SK-N-SH (cell line): ENCODE results near the gene FAHD1. TPM values are rescaled to one million over a fixed set of nuclear protein-coding genes. Genes with fewer than 3 reads are reported as not detected.

Experiments
- CTCF ChIA-PET: fragments of 300-600, 350-600 bp; formaldehyde crosslinking; extraction: SDS; loops from one replicate; lab custom pipeline; 2021; lab: Yijun Ruan, JAX
- POLR2A ChIA-PET: fragments of 350-600 bp; sonication (Branson Sonifier 250); formaldehyde crosslinking; extraction: SDS; loops from one replicate; lab custom pipeline; 2020; ENCODE audit warnings: antibody characterized with exemption, inconsistent platforms; lab: Yijun Ruan, JAX
- DNase-seq: peaks from one replicate; pipeline ENCODE4 v3.0.0; 2012
- H2AFZ ChIP-seq: fragments of 200-600 bp; sonication (generic); 2 replicates; pipeline ENCODE4 v1.8.1; 2016; ENCODE audit warnings: antibody characterized with exemption, mild to moderate bottlenecking, low read depth
- H3F3A ChIP-seq: fragments of 200-600 bp; sonication (generic); replicated peaks from 2 replicates; pipeline ENCODE3; 2016; ENCODE audit warnings: antibody characterized with exemption, mild to moderate bottlenecking; ENCODE audit not compliant: insufficient read depth
- H3K27ac ChIP-seq, 2 experiments: fragments of 200-500 bp in 1 of 2; fragments of 200-600 bp in 1 of 2; sonication (Bioruptor generic) in 1 of 2; sonication (generic), shearing (Covaris generic) in 1 of 2; 2 replicates each; pipeline versions ENCODE4 v1.5.1 to v1.6.1; 2014 to 2016; ENCODE audit warnings: low read depth in 2 of 2, inconsistent platforms in 1 of 2, low read length in 1 of 2, mild to moderate bottlenecking in 1 of 2, mixed read lengths in 1 of 2
- H3K27me3 ChIP-seq: fragments of 200-600 bp; sonication (generic), shearing (Covaris generic); 2 replicates; pipeline ENCODE4 v1.6.1; 2016; ENCODE audit warnings: mixed run types; ENCODE audit not compliant: insufficient read depth
- H3K36me3 ChIP-seq, 2 experiments: fragments of 200-500 bp in 1 of 2; fragments of 200-600 bp in 1 of 2; sonication (Bioruptor generic) in 1 of 2; sonication (generic) in 1 of 2; replicated peaks in 1 of 2; 2 replicates each; pipeline versions ENCODE3 to v1.5.1; 2014 to 2016; ENCODE audit warnings: low read length in 1 of 2, mild to moderate bottlenecking in 1 of 2; ENCODE audit not compliant: insufficient read depth in 2 of 2, control insufficient read depth in 1 of 2
- H3K4me1 ChIP-seq, 2 experiments: fragments of 200-500 bp in 1 of 2; fragments of 200-600 bp in 1 of 2; sonication (Bioruptor generic) in 1 of 2; sonication (generic), shearing (Covaris generic) in 1 of 2; 2 replicates each; pipeline versions ENCODE4 v1.5.1 to v1.6.1; 2014 to 2016; ENCODE audit warnings: low read depth in 1 of 2, low read length in 1 of 2, mixed run types in 1 of 2; ENCODE audit not compliant: insufficient read depth in 2 of 2, control insufficient read depth in 1 of 2
- H3K4me2 ChIP-seq: fragments of 200-600 bp; sonication (generic), shearing (Covaris generic); 2 replicates; pipeline ENCODE4 v1.6.1; 2017; ENCODE audit warnings: mixed run types
- H3K4me3 ChIP-seq, 2 experiments: fragments of 200-500 bp in 1 of 2; fragments of 200-600 bp in 1 of 2; sonication (Bioruptor generic) in 1 of 2; sonication (generic), shearing (Covaris generic) in 1 of 2; 2 replicates each; pipeline versions ENCODE4 v1.5.1 to v1.8.1; 2014 to 2016; ENCODE audit warnings: low read depth in 2 of 2, inconsistent platforms in 1 of 2, low read length in 1 of 2, mild to moderate bottlenecking in 1 of 2, mixed read lengths in 1 of 2, moderate library complexity in 1 of 2
- H3K79me2 ChIP-seq: fragments of 200-600 bp; sonication (generic); 2 replicates; pipeline ENCODE4 v1.8.1; 2017; ENCODE audit warnings: mild to moderate bottlenecking; ENCODE audit not compliant: insufficient read depth
- H3K9ac ChIP-seq: fragments of 200-600 bp; sonication (generic); 2 replicates; pipeline ENCODE4 v1.6.1; 2017; ENCODE audit warnings: mixed run types
- H3K9me2 ChIP-seq: fragments of 200-600 bp; sonication (generic); 2 replicates; pipeline ENCODE4 v1.6.1; 2017; ENCODE audit warnings: mixed run types
- H3K9me3 ChIP-seq: fragments of 200-600 bp; sonication (generic); 2 replicates; pipeline ENCODE4 v1.6.1; 2017; ENCODE audit warnings: mixed run types, mild to moderate bottlenecking, moderate library complexity
- H4K20me1 ChIP-seq: fragments of 200-600 bp; sonication (generic); 2 replicates; pipeline ENCODE4 v1.6.1; 2017; ENCODE audit warnings: mild to moderate bottlenecking, mixed run types; ENCODE audit not compliant: insufficient read depth
- CHD2 ChIP-seq: fragments of 150-350 bp; IDR thresholded peaks from 2 replicates; pipeline ENCODE4 v1.6.1; 2018; ENCODE audit warnings: low read length; ENCODE audit not compliant: partially characterized antibody
- ELF1 ChIP-seq: IDR thresholded peaks from 2 replicates; pipeline ENCODE4 v1.4.0; 2012
- EP300 ChIP-seq, 2 experiments: IDR thresholded peaks; 2 replicates each; pipeline versions ENCODE4 v1.4.0 to v1.6.1; 2012; ENCODE audit warnings: borderline replicate concordance in 1 of 2, low read depth in 1 of 2, low read length in 1 of 2
- EZH2phosphoT487 ChIP-seq: fragments of 200-600 bp; sonication (generic); IDR thresholded peaks from 2 replicates; pipeline ENCODE4 v1.6.1; 2017; ENCODE audit warnings: low read depth, mixed run types, mild to moderate bottlenecking, antibody characterized with exemption, moderate library complexity, borderline replicate concordance
- FOSL2 ChIP-seq: IDR thresholded peaks from 2 replicates; pipeline ENCODE4 v1.4.0; 2012; ENCODE audit warnings: low read depth, mild to moderate bottlenecking, moderate library complexity, borderline replicate concordance
- FOXJ3 ChIP-seq: sonication (generic); formaldehyde crosslinking; IDR thresholded peaks from 2 replicates; pipeline ENCODE4 v1.5.1; 2020; ENCODE audit warnings: mild to moderate bottlenecking, missing genetic modification reagents
- FOXM1 ChIP-seq: IDR thresholded peaks from 2 replicates; pipeline ENCODE4 v1.4.0; 2012; ENCODE audit warnings: low read depth, mild to moderate bottlenecking
- GABPA ChIP-seq: IDR thresholded peaks from 2 replicates; pipeline ENCODE4 v1.4.0; 2012; ENCODE audit warnings: low read depth, mild to moderate bottlenecking
- GATA2 ChIP-seq: sonication (generic); formaldehyde crosslinking; IDR thresholded peaks from 2 replicates; pipeline ENCODE4 v1.5.0; 2020; ENCODE audit warnings: mild to moderate bottlenecking, missing genetic modification reagents
- JUND ChIP-seq: IDR thresholded peaks from 2 replicates; pipeline ENCODE4 v1.4.0; 2012
- MEF2A ChIP-seq: IDR thresholded peaks from 2 replicates; pipeline ENCODE4 v1.4.0; 2012; ENCODE audit warnings: low read depth, borderline replicate concordance
- MXI1 ChIP-seq: IDR thresholded peaks from 2 replicates; pipeline ENCODE4 v1.6.1; 2012; ENCODE audit warnings: mild to moderate bottlenecking, low read depth, low read length, improper control_type of control experiment
- NFIC ChIP-seq: IDR thresholded peaks from 2 replicates; pipeline ENCODE4 v1.4.0; 2012; ENCODE audit warnings: borderline replicate concordance
- NRF1 ChIP-seq: IDR thresholded peaks from 2 replicates; pipeline ENCODE4 v1.6.1; 2012; ENCODE audit warnings: low read depth, mild to moderate bottlenecking, low read length
- RAD21 ChIP-seq: IDR thresholded peaks from 2 replicates; pipeline ENCODE4 v1.6.1; 2012; ENCODE audit warnings: mild to moderate bottlenecking, low read length
- RXRA ChIP-seq: IDR thresholded peaks from 2 replicates; pipeline ENCODE4 v1.4.0; 2012; ENCODE audit warnings: low read depth, mild to moderate bottlenecking, borderline replicate concordance
- SIN3A ChIP-seq: IDR thresholded peaks from 2 replicates; pipeline ENCODE4 v1.6.1; 2012; ENCODE audit warnings: low read depth, mild to moderate bottlenecking, low read length, moderate library complexity, borderline replicate concordance
- SMC3 ChIP-seq: IDR thresholded peaks from 2 replicates; pipeline ENCODE4 v1.6.1; 2012; ENCODE audit warnings: low read depth, low read length, improper control_type of control experiment
- YY1 ChIP-seq: IDR thresholded peaks from 2 replicates; pipeline ENCODE4 v1.4.0; 2012; ENCODE audit warnings: low read depth, mild to moderate bottlenecking
- WGBS: methylation state at CpG from one replicate; pipeline ENCODE4 v1.1.6; 2017; ENCODE audit warnings: low lambda C conversion rate; 5-methylcytosine and 5-hydroxymethylcytosine counted together
- polyA plus RNA-seq, 3 experiments: library from polyadenylated mRNA; depleted of rRNA; stranded (reverse); fragments of >200 nt; gene quantifications; 2 replicates each; pipeline ENCODE4 v1.2.3, GENCODE V29; 2012
- TF ChIP-seq, protein P1 (sequence below): fragments of 150-350 bp; IDR thresholded peaks from 2 replicates; pipeline ENCODE4 v1.6.1; 2017; ENCODE audit warnings: antibody characterized with exemption, low read length, low read depth, borderline replicate concordance
- TF ChIP-seq, protein P2 (sequence below): IDR thresholded peaks from 2 replicates; pipeline ENCODE4 v1.4.0; 2012; ENCODE audit warnings: low read depth
- TF ChIP-seq, protein P3 (sequence below): IDR thresholded peaks from 2 replicates; pipeline ENCODE4 v1.4.0; 2012; ENCODE audit warnings: low read depth, borderline replicate concordance
- TF ChIP-seq, protein P4 (sequence below): fragments of 200-600 bp; sonication (generic); IDR thresholded peaks from 2 replicates; pipeline ENCODE4 v1.6.1; 2017; ENCODE audit warnings: antibody characterized with exemption, mild to moderate bottlenecking, moderate library complexity

FAHD1 gene
- polyA plus RNA-seq, 1 of the 3 experiments (the other 2 are of a cell fraction), result 59.0 TPM

DNA sequence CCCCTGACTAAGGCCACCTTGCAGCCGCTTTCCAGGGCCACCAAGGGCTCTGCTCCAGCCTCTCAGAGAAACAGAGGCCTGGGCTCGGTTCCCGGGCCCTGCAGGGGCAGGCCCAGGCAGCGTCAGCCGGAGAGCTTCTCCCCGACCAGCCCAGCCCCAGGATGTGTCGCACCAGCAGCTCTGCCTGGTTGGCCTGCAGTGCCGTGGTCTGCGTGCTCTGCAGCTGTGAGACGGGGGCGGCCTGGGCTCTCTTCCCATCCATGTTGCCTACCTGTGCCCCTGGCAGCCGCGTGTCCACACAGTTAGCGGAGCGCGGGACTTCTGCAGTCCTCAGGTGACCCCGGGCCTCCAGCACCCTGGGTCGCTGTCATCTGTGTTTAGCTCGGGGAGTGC lies 38.3 kb upstream of the FAHD1 start:
- POLR2A ChIA-PET, result no interaction called here
- peaks cover 6% of the 10 kb centered on the region; the same call in 1 of the 2 replicates for H4K20me1 ChIP-seq
- no peak overlapping the region for H3K4me3 ChIP-seq
- no peaks in the 10 kb centered on the region for H3K27me3 ChIP-seq
- no peak for TF ChIP-seq JUND
- TF ChIP-seq RAD21, result no peak
- TF ChIP-seq SIN3A, result no peak
- TF ChIP-seq ELF1, result no peak
- TF ChIP-seq EZH2phosphoT487, result no peak
- TF ChIP-seq YY1, result no peak
- TF ChIP-seq GATA2, result no peak
- TF ChIP-seq MEF2A, result no peak
- H3K9ac ChIP-seq, result no peak overlapping the region
- no peaks in the 10 kb centered on the region; a peak in 1 of 4 replicates for H3K4me1 ChIP-seq
- peaks cover 0 to 48% of the 10 kb centered on the region in 2 experiments for H3K36me3 ChIP-seq
- no peaks in the 10 kb centered on the region for H3K9me3 ChIP-seq
- WGBS, result 100% methylated on average over 3 of the region's 19 CpGs
- H3F3A ChIP-seq, result no peaks in the 10 kb centered on the region
- H3K4me2 ChIP-seq, result no peak overlapping the region
- H3K79me2 ChIP-seq, result peaks cover 32% of the 10 kb centered on the region
- no peak for DNase-seq
- no peaks in the 10 kb centered on the region for H3K9me2 ChIP-seq
- H3K27ac ChIP-seq, result no peak overlapping the region
- H2AFZ ChIP-seq, result no peak overlapping the region
- CTCF ChIA-PET, result interaction anchor here (0.8 to 1.0 kb wide), 2 partner anchors 13 to 16 kb away, joined by 3 read pairs; partner anchors contain the start of genes EME2 and MRPS34

DNA sequence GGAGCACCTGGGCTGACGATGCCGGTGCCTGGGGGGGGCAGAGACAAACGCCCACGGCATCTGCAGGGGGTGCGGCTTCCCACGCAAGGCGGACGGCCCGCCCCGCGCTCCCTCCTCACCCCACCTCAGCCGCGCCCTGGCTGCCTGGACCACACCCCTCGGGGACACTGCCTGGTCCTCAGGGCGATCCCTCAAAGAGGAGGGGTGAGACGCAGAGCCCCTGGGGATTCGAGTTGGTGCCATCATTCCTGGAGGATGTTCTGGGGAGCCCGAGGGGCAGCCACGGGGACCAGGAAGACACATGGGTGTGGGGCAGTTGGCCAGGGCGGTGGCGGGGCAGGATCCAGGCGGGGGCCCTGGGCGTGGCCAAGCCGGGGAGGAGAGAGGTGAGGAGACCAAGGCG lies 37.4 kb upstream of the FAHD1 start:
- CTCF ChIA-PET, result no interaction called here
- H3K4me3 ChIP-seq, result no peak overlapping the region
- no peaks in the 10 kb centered on the region for H3K27me3 ChIP-seq
- H3K79me2 ChIP-seq, result peaks cover 22% of the 10 kb centered on the region
- no peak overlapping the region for H3K4me2 ChIP-seq
- peaks cover 0 to 48% of the 10 kb centered on the region in 2 experiments for H3K36me3 ChIP-seq
- H3K9me3 ChIP-seq, result no peaks in the 10 kb centered on the region
- H2AFZ ChIP-seq, result no peak overlapping the region
- no peaks in the 10 kb centered on the region; a peak in 1 of 4 replicates for H3K4me1 ChIP-seq
- WGBS, result 97% methylated on average over 14 of the region's 25 CpGs
- H4K20me1 ChIP-seq, result 0 out of 2 replicates have a peak, but pooled peaks cover 3% of the 10 kb centered on the region
- no peak overlapping the region for H3K9ac ChIP-seq
- no peaks in the 10 kb centered on the region for H3K9me2 ChIP-seq
- no peak for DNase-seq
- TF ChIP-seq YY1, result no peak
- TF ChIP-seq, protein P1, sequence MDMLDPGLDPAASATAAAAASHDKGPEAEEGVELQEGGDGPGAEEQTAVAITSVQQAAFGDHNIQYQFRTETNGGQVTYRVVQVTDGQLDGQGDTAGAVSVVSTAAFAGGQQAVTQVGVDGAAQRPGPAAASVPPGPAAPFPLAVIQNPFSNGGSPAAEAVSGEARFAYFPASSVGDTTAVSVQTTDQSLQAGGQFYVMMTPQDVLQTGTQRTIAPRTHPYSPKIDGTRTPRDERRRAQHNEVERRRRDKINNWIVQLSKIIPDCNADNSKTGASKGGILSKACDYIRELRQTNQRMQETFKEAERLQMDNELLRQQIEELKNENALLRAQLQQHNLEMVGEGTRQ, result no peak
- TF ChIP-seq, protein P2, sequence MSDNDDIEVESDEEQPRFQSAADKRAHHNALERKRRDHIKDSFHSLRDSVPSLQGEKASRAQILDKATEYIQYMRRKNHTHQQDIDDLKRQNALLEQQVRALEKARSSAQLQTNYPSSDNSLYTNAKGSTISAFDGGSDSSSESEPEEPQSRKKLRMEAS, result no peak
- TF ChIP-seq MXI1, result no peak
- TF ChIP-seq CHD2, result no peak
- no peak for TF ChIP-seq JUND
- TF ChIP-seq NFIC, result no peak
- no peak for TF ChIP-seq FOXJ3 (CRISPR knock-in tag)
- TF ChIP-seq, protein P3, sequence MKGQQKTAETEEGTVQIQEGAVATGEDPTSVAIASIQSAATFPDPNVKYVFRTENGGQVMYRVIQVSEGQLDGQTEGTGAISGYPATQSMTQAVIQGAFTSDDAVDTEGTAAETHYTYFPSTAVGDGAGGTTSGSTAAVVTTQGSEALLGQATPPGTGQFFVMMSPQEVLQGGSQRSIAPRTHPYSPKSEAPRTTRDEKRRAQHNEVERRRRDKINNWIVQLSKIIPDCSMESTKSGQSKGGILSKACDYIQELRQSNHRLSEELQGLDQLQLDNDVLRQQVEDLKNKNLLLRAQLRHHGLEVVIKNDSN, result no peak
- no peak for TF ChIP-seq ELF1
- no peak for TF ChIP-seq SMC3
- no peak for TF ChIP-seq RXRA
- no peak for TF ChIP-seq GABPA
- no peak for TF ChIP-seq NRF1
- TF ChIP-seq GATA2, result no peak
- no peak for TF ChIP-seq EP300 (IDR thresholded peaks at IDR 0.05; ENCODE audit: borderline replicate concordance in 1 of 2, low read depth in 1 of 2, low read length in 1 of 2)
- TF ChIP-seq FOSL2, result no peak
- TF ChIP-seq FOXM1, result no peak
- TF ChIP-seq, protein P4, sequence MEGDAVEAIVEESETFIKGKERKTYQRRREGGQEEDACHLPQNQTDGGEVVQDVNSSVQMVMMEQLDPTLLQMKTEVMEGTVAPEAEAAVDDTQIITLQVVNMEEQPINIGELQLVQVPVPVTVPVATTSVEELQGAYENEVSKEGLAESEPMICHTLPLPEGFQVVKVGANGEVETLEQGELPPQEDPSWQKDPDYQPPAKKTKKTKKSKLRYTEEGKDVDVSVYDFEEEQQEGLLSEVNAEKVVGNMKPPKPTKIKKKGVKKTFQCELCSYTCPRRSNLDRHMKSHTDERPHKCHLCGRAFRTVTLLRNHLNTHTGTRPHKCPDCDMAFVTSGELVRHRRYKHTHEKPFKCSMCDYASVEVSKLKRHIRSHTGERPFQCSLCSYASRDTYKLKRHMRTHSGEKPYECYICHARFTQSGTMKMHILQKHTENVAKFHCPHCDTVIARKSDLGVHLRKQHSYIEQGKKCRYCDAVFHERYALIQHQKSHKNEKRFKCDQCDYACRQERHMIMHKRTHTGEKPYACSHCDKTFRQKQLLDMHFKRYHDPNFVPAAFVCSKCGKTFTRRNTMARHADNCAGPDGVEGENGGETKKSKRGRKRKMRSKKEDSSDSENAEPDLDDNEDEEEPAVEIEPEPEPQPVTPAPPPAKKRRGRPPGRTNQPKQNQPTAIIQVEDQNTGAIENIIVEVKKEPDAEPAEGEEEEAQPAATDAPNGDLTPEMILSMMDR, result no peak
- no peak overlapping the region for H3K27ac ChIP-seq
- no peaks in the 10 kb centered on the region for H3F3A ChIP-seq
- POLR2A ChIA-PET, result interaction anchor here (0.6 kb wide), 1 partner anchor 1125 kb away, joined by 4 read pairs; no protein-coding TSS in a partner anchor
